ENCODE measurements around the gene S100A2. TPM values are rescaled to one million over a fixed set of nuclear protein-coding genes. Genes with fewer than 3 reads are reported as not detected.

The S100A2 gene
- total RNA-seq, 1 experiment from 2014 or later = 4.5 TPM

DNA sequence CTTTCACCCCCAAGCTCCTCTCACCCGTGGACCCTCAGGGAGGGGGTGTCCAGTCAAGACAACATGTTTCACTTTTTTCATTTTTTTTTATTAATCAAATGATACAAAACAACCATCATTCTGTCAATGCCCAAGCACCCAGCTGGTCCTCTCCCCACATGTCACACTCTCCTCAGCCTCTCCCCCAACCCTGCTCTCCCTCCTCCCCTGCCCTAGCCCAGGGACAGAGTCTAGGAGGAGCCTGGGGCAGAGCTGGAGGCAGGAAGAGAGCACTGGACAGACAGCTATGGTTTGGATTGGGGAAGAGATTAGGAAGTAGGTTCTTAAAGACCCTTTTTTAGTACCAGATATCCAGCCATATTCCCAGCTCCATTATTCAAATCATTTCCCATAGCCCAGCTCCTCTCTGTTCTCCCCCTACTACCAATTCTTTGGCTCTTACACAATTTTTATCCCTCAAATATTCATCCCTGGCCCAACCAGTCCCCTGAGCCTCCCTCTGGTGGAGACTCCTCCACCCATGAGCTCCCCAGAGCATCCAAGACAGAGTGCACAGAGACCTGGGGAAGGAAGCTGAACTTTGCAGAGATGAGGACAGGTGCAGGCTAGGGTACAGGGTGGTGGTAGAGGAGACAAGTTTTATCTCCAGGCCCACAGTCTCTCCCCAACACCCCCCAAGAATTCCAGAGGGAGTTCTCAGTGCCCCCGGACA lies 48.7 kb upstream of the S100A2 start:
- TF ChIP-seq, protein P1, sequence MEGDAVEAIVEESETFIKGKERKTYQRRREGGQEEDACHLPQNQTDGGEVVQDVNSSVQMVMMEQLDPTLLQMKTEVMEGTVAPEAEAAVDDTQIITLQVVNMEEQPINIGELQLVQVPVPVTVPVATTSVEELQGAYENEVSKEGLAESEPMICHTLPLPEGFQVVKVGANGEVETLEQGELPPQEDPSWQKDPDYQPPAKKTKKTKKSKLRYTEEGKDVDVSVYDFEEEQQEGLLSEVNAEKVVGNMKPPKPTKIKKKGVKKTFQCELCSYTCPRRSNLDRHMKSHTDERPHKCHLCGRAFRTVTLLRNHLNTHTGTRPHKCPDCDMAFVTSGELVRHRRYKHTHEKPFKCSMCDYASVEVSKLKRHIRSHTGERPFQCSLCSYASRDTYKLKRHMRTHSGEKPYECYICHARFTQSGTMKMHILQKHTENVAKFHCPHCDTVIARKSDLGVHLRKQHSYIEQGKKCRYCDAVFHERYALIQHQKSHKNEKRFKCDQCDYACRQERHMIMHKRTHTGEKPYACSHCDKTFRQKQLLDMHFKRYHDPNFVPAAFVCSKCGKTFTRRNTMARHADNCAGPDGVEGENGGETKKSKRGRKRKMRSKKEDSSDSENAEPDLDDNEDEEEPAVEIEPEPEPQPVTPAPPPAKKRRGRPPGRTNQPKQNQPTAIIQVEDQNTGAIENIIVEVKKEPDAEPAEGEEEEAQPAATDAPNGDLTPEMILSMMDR (conservative IDR thresholded peaks at IDR 0.05; ENCODE audit: low read depth, low read length) = no peak
- TF ChIP-seq EZH2 (IDR thresholded peaks at IDR 0.05; ENCODE audit: borderline replicate concordance, low read depth, low read length, poor library complexity, severe bottlenecking) = no peak
- Histone ChIP-seq H3K9me3 (ENCODE audit: low read depth, low read length, poor library complexity, severe bottlenecking) (no peaks in the 10 kb centered on the region), H3K4me1 (ENCODE audit: insufficient read depth, low read length, poor library complexity, severe bottlenecking) (no peaks in the 10 kb centered on the region), H3K4me3 (ENCODE audit: low read depth, low read length, poor library complexity, severe bottlenecking) (no peak overlapping the region), H3K36me3 (ENCODE audit: insufficient read depth, low read length, poor library complexity, severe bottlenecking) (no peaks in the 10 kb centered on the region), H3K27me3 (replicated peaks; ENCODE audit: insufficient read depth, low read depth, low read length, poor library complexity) (no peaks in the 10 kb centered on the region), H3K27ac (ENCODE audit: low read depth, low read length, poor library complexity, severe bottlenecking) (no peak overlapping the region)
- DNase-seq (ENCODE audit: low spot score) = no peak
- BruUV-seq (replicated peaks) = no TSS peak
- ChIA-PET CTCF (no interaction called here), POLR2A (ENCODE audit: low non-redundant PET) (no interaction called here)
- intact Hi-C loops (cut with micrococcal nuclease; ENCODE audit: unreplicated experiment) = no loop called here

DNA sequence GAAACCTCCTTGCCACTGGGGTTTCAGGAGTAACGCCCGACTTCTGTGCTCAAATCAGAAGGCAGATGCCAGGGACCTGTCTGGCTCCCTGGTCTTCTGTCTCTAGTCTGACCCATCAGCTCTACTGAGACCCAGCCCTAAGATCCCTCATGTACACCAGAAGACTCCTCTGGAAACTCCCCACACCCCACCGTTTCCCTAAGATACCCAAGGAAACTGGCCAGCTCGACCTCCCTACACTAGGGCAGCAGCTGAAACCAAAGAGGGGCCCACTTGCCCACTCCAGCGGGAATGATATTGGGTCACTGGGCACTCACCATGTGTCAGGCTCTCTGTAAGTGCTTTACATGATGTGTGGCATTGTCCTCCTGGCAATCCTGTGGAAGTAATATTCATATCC lies 47.8 kb upstream of the S100A2 start:
- DNase-seq (ENCODE audit: low spot score) = no peak
- no peaks in the 10 kb centered on the region for H3K27me3 ChIP-seq (replicated peaks; ENCODE audit: insufficient read depth, low read depth, low read length, poor library complexity)
- no peak overlapping the region for H3K27ac ChIP-seq (ENCODE audit: low read depth, low read length, poor library complexity, severe bottlenecking)
- ChIA-PET POLR2A (ENCODE audit: low non-redundant PET) (no interaction called here), CTCF (no interaction called here)
- TF ChIP-seq EZH2 (IDR thresholded peaks at IDR 0.05; ENCODE audit: borderline replicate concordance, low read depth, low read length, poor library complexity, severe bottlenecking) = no peak
- TF ChIP-seq, protein P1 (conservative IDR thresholded peaks at IDR 0.05; ENCODE audit: low read depth, low read length) = no peak
- H3K36me3 ChIP-seq (ENCODE audit: insufficient read depth, low read length, poor library complexity, severe bottlenecking) = no peaks in the 10 kb centered on the region
- no TSS peak for BruUV-seq (replicated peaks)
- H3K4me1 ChIP-seq (ENCODE audit: insufficient read depth, low read length, poor library complexity, severe bottlenecking) = no peaks in the 10 kb centered on the region
- H3K9me3 ChIP-seq (ENCODE audit: low read depth, low read length, poor library complexity, severe bottlenecking) = no peaks in the 10 kb centered on the region
- no peak overlapping the region for H3K4me3 ChIP-seq (ENCODE audit: low read depth, low read length, poor library complexity, severe bottlenecking)
- intact Hi-C loops (cut with micrococcal nuclease; ENCODE audit: unreplicated experiment) = no loop called here

DNA sequence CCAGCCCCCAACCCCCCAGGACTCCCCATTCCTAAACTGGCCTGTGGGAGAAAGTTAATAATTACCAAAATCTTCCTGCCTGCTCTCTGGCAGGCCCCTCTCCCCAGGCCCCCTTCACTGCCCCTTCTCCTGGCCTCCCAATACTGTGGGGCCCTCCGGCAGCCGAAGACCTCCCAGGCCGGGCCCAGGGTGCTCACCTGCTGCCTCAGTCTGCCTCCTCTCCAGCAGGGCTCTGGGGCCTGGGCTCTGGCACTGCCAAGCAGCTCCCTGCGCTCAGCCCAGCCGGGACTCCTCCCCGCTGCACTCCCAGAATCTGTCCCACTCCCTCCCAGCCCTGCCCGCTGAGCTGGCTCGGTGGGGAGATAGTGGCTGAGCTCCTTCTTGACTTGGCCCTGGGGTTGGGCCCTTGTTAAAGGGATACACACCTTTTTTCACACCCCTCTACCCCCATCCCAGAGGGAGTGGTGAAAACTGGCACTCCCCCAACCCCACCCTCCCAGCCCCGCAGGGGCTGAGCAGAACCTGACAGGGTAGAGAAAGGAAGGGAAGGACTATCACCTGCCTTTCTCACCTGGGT lies 47.2 kb upstream of the S100A2 start, which contains the start of gene S100A16:
Gene S100A16 (minus strand): TSS at position 383 of the 577 bp plus-strand sequence. CDS start 4,986 bp downstream, outside the sequence.
- DNase-seq (ENCODE audit: low spot score) = no peak
- intact Hi-C loops (cut with micrococcal nuclease; ENCODE audit: unreplicated experiment) = no loop called here

More for the DNA sequence above, 47.2 kb upstream of the S100A2 start, which contains the start of gene S100A16:
- ChIA-PET CTCF (no interaction called here), POLR2A (ENCODE audit: low non-redundant PET) (no interaction called here)
- Histone ChIP-seq H3K27ac (ENCODE audit: low read depth, low read length, poor library complexity, severe bottlenecking) (no peak within 1 kb of the TSS), H3K36me3 (ENCODE audit: insufficient read depth, low read length, poor library complexity, severe bottlenecking) (no peaks in the 10 kb centered on the region), H3K27me3 (replicated peaks; ENCODE audit: insufficient read depth, low read depth, low read length, poor library complexity) (no peaks in the 10 kb centered on the region), H3K4me3 (ENCODE audit: low read depth, low read length, poor library complexity, severe bottlenecking) (no peak within 1 kb of the TSS), H3K4me1 (ENCODE audit: insufficient read depth, low read length, poor library complexity, severe bottlenecking) (no peaks in the 10 kb centered on the region), H3K9me3 (ENCODE audit: low read depth, low read length, poor library complexity, severe bottlenecking) (no peaks in the 10 kb centered on the region)
- TF ChIP-seq, protein P1 (conservative IDR thresholded peaks at IDR 0.05; ENCODE audit: low read depth, low read length) = no peak
- TF ChIP-seq EZH2 (IDR thresholded peaks at IDR 0.05; ENCODE audit: borderline replicate concordance, low read depth, low read length, poor library complexity, severe bottlenecking) = no peak
- BruUV-seq (replicated peaks) = no TSS peak

Data from A673 (cell line).